SK-N-SH (cell line): ENCODE results near the gene C1orf146. TPM values are rescaled to one million over a fixed set of nuclear protein-coding genes. Genes with fewer than 3 reads are reported as not detected.

Experiments
- CTCF ChIA-PET: fragments of 300-600, 350-600 bp; formaldehyde crosslinking; extraction: SDS; loops from one replicate; lab custom pipeline; 2021; lab: Yijun Ruan, JAX
- POLR2A ChIA-PET: fragments of 350-600 bp; sonication (Branson Sonifier 250); formaldehyde crosslinking; extraction: SDS; loops from one replicate; lab custom pipeline; 2020; ENCODE audit warnings: antibody characterized with exemption, inconsistent platforms; lab: Yijun Ruan, JAX
- DNase-seq: peaks from one replicate; pipeline ENCODE4 v3.0.0; 2012
- H2AFZ ChIP-seq: fragments of 200-600 bp; sonication (generic); 2 replicates; pipeline ENCODE4 v1.8.1; 2016; ENCODE audit warnings: antibody characterized with exemption, mild to moderate bottlenecking, low read depth
- H3F3A ChIP-seq: fragments of 200-600 bp; sonication (generic); replicated peaks from 2 replicates; pipeline ENCODE3; 2016; ENCODE audit warnings: antibody characterized with exemption, mild to moderate bottlenecking; ENCODE audit not compliant: insufficient read depth
- H3K27ac ChIP-seq, 2 experiments: fragments of 200-500 bp in 1 of 2; fragments of 200-600 bp in 1 of 2; sonication (Bioruptor generic) in 1 of 2; sonication (generic), shearing (Covaris generic) in 1 of 2; 2 replicates each; pipeline versions ENCODE4 v1.5.1 to v1.6.1; 2014 to 2016; ENCODE audit warnings: low read depth in 2 of 2, inconsistent platforms in 1 of 2, low read length in 1 of 2, mild to moderate bottlenecking in 1 of 2, mixed read lengths in 1 of 2
- H3K27me3 ChIP-seq: fragments of 200-600 bp; sonication (generic), shearing (Covaris generic); 2 replicates; pipeline ENCODE4 v1.6.1; 2016; ENCODE audit warnings: mixed run types; ENCODE audit not compliant: insufficient read depth
- H3K36me3 ChIP-seq, 2 experiments: fragments of 200-500 bp in 1 of 2; fragments of 200-600 bp in 1 of 2; sonication (Bioruptor generic) in 1 of 2; sonication (generic) in 1 of 2; replicated peaks in 1 of 2; 2 replicates each; pipeline versions ENCODE3 to v1.5.1; 2014 to 2016; ENCODE audit warnings: low read length in 1 of 2, mild to moderate bottlenecking in 1 of 2; ENCODE audit not compliant: insufficient read depth in 2 of 2, control insufficient read depth in 1 of 2
- H3K4me1 ChIP-seq, 2 experiments: fragments of 200-500 bp in 1 of 2; fragments of 200-600 bp in 1 of 2; sonication (Bioruptor generic) in 1 of 2; sonication (generic), shearing (Covaris generic) in 1 of 2; 2 replicates each; pipeline versions ENCODE4 v1.5.1 to v1.6.1; 2014 to 2016; ENCODE audit warnings: low read depth in 1 of 2, low read length in 1 of 2, mixed run types in 1 of 2; ENCODE audit not compliant: insufficient read depth in 2 of 2, control insufficient read depth in 1 of 2
- H3K4me2 ChIP-seq: fragments of 200-600 bp; sonication (generic), shearing (Covaris generic); 2 replicates; pipeline ENCODE4 v1.6.1; 2017; ENCODE audit warnings: mixed run types
- H3K4me3 ChIP-seq, 2 experiments: fragments of 200-500 bp in 1 of 2; fragments of 200-600 bp in 1 of 2; sonication (Bioruptor generic) in 1 of 2; sonication (generic), shearing (Covaris generic) in 1 of 2; 2 replicates each; pipeline versions ENCODE4 v1.5.1 to v1.8.1; 2014 to 2016; ENCODE audit warnings: low read depth in 2 of 2, inconsistent platforms in 1 of 2, low read length in 1 of 2, mild to moderate bottlenecking in 1 of 2, mixed read lengths in 1 of 2, moderate library complexity in 1 of 2
- H3K79me2 ChIP-seq: fragments of 200-600 bp; sonication (generic); 2 replicates; pipeline ENCODE4 v1.8.1; 2017; ENCODE audit warnings: mild to moderate bottlenecking; ENCODE audit not compliant: insufficient read depth
- H3K9ac ChIP-seq: fragments of 200-600 bp; sonication (generic); 2 replicates; pipeline ENCODE4 v1.6.1; 2017; ENCODE audit warnings: mixed run types
- H3K9me2 ChIP-seq: fragments of 200-600 bp; sonication (generic); 2 replicates; pipeline ENCODE4 v1.6.1; 2017; ENCODE audit warnings: mixed run types
- H3K9me3 ChIP-seq: fragments of 200-600 bp; sonication (generic); 2 replicates; pipeline ENCODE4 v1.6.1; 2017; ENCODE audit warnings: mixed run types, mild to moderate bottlenecking, moderate library complexity
- H4K20me1 ChIP-seq: fragments of 200-600 bp; sonication (generic); 2 replicates; pipeline ENCODE4 v1.6.1; 2017; ENCODE audit warnings: mild to moderate bottlenecking, mixed run types; ENCODE audit not compliant: insufficient read depth
- ELF1 ChIP-seq: IDR thresholded peaks from 2 replicates; pipeline ENCODE4 v1.4.0; 2012
- FOXJ3 ChIP-seq: sonication (generic); formaldehyde crosslinking; IDR thresholded peaks from 2 replicates; pipeline ENCODE4 v1.5.1; 2020; ENCODE audit warnings: mild to moderate bottlenecking, missing genetic modification reagents
- RCOR1 ChIP-seq: fragments of 150-350 bp; IDR thresholded peaks from 2 replicates; pipeline ENCODE4 v1.6.1; 2017; ENCODE audit warnings: antibody characterized with exemption, low read length
- SIN3A ChIP-seq: IDR thresholded peaks from 2 replicates; pipeline ENCODE4 v1.6.1; 2012; ENCODE audit warnings: low read depth, mild to moderate bottlenecking, low read length, moderate library complexity, borderline replicate concordance
- SMC3 ChIP-seq: IDR thresholded peaks from 2 replicates; pipeline ENCODE4 v1.6.1; 2012; ENCODE audit warnings: low read depth, low read length, improper control_type of control experiment
- TCF12 ChIP-seq: IDR thresholded peaks from 2 replicates; pipeline ENCODE4 v1.4.0; 2012
- WGBS: methylation state at CpG from one replicate; pipeline ENCODE4 v1.1.6; 2017; ENCODE audit warnings: low lambda C conversion rate; 5-methylcytosine and 5-hydroxymethylcytosine counted together
- polyA plus RNA-seq, 3 experiments: library from polyadenylated mRNA; depleted of rRNA; stranded (reverse); fragments of >200 nt; gene quantifications; 2 replicates each; pipeline ENCODE4 v1.2.3, GENCODE V29; 2012
- TF ChIP-seq, protein P1 (sequence below): fragments of 200-600 bp; sonication (generic); IDR thresholded peaks from 2 replicates; pipeline ENCODE4 v1.6.1; 2017; ENCODE audit warnings: antibody characterized with exemption, mild to moderate bottlenecking, moderate library complexity
- TF ChIP-seq, protein P2 (sequence below): IDR thresholded peaks from 2 replicates; pipeline ENCODE4 v1.4.0; 2012; ENCODE audit warnings: low read depth, borderline replicate concordance
- TF ChIP-seq, protein P3 (sequence below): IDR thresholded peaks from 2 replicates; pipeline ENCODE4 v1.4.0; 2012; ENCODE audit warnings: low read depth

Gene C1orf146
- polyA plus RNA-seq, 1 of the 3 experiments (the other 2 are of a cell fraction), result not detected

DNA sequence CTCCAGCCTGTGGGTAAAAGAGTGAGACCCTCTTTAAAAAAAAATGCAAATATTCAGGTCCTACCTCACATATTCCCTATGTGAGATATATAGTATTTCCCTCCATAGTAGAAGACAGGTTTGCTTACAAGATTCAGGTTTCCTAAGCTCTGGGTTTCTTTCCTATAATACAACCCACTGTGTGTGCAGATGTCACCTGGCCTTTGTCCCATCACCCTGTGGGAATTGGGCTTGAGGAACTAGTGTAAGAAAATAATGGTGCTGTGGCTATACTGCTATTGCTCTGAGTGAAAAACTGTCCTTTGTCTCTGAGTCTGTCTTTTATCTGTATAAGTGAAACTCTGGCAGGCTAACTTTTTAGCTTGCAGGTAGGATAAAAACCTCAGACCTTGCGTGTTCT is 13.0 kb downstream of the C1orf146 start:
- peaks cover 0 to 3% of the 10 kb centered on the region in 2 experiments; a peak in 1 of 4 replicates for H3K4me1 ChIP-seq
- H3K4me2 ChIP-seq, result no peak overlapping the region
- TF ChIP-seq, protein P1, sequence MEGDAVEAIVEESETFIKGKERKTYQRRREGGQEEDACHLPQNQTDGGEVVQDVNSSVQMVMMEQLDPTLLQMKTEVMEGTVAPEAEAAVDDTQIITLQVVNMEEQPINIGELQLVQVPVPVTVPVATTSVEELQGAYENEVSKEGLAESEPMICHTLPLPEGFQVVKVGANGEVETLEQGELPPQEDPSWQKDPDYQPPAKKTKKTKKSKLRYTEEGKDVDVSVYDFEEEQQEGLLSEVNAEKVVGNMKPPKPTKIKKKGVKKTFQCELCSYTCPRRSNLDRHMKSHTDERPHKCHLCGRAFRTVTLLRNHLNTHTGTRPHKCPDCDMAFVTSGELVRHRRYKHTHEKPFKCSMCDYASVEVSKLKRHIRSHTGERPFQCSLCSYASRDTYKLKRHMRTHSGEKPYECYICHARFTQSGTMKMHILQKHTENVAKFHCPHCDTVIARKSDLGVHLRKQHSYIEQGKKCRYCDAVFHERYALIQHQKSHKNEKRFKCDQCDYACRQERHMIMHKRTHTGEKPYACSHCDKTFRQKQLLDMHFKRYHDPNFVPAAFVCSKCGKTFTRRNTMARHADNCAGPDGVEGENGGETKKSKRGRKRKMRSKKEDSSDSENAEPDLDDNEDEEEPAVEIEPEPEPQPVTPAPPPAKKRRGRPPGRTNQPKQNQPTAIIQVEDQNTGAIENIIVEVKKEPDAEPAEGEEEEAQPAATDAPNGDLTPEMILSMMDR, result no peak
- no peak for TF ChIP-seq TCF12
- TF ChIP-seq, protein P2, sequence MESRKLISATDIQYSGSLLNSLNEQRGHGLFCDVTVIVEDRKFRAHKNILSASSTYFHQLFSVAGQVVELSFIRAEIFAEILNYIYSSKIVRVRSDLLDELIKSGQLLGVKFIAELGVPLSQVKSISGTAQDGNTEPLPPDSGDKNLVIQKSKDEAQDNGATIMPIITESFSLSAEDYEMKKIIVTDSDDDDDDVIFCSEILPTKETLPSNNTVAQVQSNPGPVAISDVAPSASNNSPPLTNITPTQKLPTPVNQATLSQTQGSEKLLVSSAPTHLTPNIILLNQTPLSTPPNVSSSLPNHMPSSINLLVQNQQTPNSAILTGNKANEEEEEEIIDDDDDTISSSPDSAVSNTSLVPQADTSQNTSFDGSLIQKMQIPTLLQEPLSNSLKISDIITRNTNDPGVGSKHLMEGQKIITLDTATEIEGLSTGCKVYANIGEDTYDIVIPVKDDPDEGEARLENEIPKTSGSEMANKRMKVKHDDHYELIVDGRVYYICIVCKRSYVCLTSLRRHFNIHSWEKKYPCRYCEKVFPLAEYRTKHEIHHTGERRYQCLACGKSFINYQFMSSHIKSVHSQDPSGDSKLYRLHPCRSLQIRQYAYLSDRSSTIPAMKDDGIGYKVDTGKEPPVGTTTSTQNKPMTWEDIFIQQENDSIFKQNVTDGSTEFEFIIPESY, result no peak
- TF ChIP-seq ELF1, result no peak
- no peak for TF ChIP-seq SMC3
- no peak for TF ChIP-seq FOXJ3
- TF ChIP-seq SIN3A, result no peak
- H2AFZ ChIP-seq, result no peak overlapping the region
- no peak overlapping the region for H3K9ac ChIP-seq
- H3F3A ChIP-seq, result no peaks in the 10 kb centered on the region
- 22% methylated on average over 1 of the region's 1 CpG for whole genome bisulfite sequencing
- H4K20me1 ChIP-seq, result no peaks in the 10 kb centered on the region
- no peak overlapping the region for H3K4me3 ChIP-seq
- H3K27ac ChIP-seq, result no peak overlapping the region
- ChIA-PET POLR2A (interaction anchor here (0.8 kb wide), 1 partner anchor 369 kb away, joined by 3 read pairs; no protein-coding TSS in a partner anchor), CTCF (interaction anchor here (0.6 kb wide), 1 partner anchor 17 kb away, joined by 3 read pairs; no protein-coding TSS in a partner anchor)
- no peaks in the 10 kb centered on the region for H3K9me2 ChIP-seq
- no peaks in the 10 kb centered on the region for H3K27me3 ChIP-seq
- H3K79me2 ChIP-seq, result no peaks in the 10 kb centered on the region
- no peaks in the 10 kb centered on the region for H3K36me3 ChIP-seq
- no peaks in the 10 kb centered on the region for H3K9me3 ChIP-seq
- no peak for DNase-seq

DNA sequence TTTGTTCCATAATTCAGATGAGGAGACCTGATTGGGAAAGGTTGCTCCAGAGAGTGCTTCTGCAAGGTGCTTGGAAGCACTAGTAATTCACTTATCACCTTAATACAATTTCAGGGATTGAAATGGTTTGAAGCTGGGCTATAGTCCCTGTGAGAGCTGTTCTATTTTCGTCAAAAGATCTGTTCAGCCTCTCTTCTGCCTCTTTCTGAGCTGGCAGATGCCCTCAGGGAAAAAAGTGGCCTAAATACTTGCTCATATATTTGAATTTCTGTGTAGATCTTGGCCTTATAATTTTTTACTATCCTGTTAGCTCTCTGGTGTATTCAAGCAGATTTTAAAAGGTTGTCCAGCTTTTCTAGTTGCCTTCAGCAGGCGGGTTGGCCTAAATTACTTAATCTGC is 22.3 kb downstream of the C1orf146 start:
- ChIA-PET POLR2A (no interaction called here), CTCF (interaction anchor here (1.3 kb wide), 1 partner anchor 10 kb away, joined by 3 read pairs; no protein-coding TSS in a partner anchor)
- WGBS, result 37% methylated on average over 2 of the region's 2 CpGs
- Histone ChIP-seq H3K4me2 (no peak overlapping the region), H4K20me1 (no peaks in the 10 kb centered on the region), H3K27ac (peak overlapping the region in 1 of 2 experiments; percentile 51; a peak in 2 of 4 replicates), H3K4me3 (no peak overlapping the region), H3F3A (no peaks in the 10 kb centered on the region), H3K4me1 (no peaks in the 10 kb centered on the region; a peak in 1 of 4 replicates), H3K9me2 (no peaks in the 10 kb centered on the region), H3K36me3 (peaks cover 0 to under 1% of the 10 kb centered on the region in 2 experiments), H3K9ac (no peak overlapping the region), H3K27me3 (no peaks in the 10 kb centered on the region), H2AFZ (no peak overlapping the region), H3K79me2 (no peaks in the 10 kb centered on the region), H3K9me3 (no peaks in the 10 kb centered on the region)
- no peak for DNase-seq
- TF ChIP-seq, protein P3, sequence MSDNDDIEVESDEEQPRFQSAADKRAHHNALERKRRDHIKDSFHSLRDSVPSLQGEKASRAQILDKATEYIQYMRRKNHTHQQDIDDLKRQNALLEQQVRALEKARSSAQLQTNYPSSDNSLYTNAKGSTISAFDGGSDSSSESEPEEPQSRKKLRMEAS, result no peak
- TF ChIP-seq RCOR1, result 0 out of 2 replicates have a peak, but pooled peaks have one; percentile 22
